Fibroblast of lung (primary cell): ENCODE results near the gene YBX3.

ENCODE experiments used
- EZH2 ChIP-seq: IDR thresholded peaks from 2 replicates; pipeline ENCODE4 v1.5.1; 2012; ENCODE audit warnings: low read length, control low read depth, mild to moderate bottlenecking; ENCODE audit errors: missing control alignments
- TF ChIP-seq, protein P1 (sequence below), 2 donors: IDR thresholded peaks in 1 of 2; conservative IDR thresholded peaks in 1 of 2; 1 replicate in 1 of 2; 2 replicates in 1 of 2; pipeline ENCODE4 v1.5.1; 2011 to 2012; ENCODE audit warnings: low read length in 2 of 2, control low read depth in 1 of 2, inconsistent platforms in 1 of 2, low read depth in 1 of 2, mild to moderate bottlenecking in 1 of 2

GRCh38 chr12:10652192-10652591, 70.9 kb downstream of the YBX3 start:
- TF ChIP-seq, protein P1, sequence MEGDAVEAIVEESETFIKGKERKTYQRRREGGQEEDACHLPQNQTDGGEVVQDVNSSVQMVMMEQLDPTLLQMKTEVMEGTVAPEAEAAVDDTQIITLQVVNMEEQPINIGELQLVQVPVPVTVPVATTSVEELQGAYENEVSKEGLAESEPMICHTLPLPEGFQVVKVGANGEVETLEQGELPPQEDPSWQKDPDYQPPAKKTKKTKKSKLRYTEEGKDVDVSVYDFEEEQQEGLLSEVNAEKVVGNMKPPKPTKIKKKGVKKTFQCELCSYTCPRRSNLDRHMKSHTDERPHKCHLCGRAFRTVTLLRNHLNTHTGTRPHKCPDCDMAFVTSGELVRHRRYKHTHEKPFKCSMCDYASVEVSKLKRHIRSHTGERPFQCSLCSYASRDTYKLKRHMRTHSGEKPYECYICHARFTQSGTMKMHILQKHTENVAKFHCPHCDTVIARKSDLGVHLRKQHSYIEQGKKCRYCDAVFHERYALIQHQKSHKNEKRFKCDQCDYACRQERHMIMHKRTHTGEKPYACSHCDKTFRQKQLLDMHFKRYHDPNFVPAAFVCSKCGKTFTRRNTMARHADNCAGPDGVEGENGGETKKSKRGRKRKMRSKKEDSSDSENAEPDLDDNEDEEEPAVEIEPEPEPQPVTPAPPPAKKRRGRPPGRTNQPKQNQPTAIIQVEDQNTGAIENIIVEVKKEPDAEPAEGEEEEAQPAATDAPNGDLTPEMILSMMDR (conservative IDR thresholded peaks at IDR 0.05 in 1 of 2, IDR thresholded peaks at IDR 0.05 in 1 of 2; ENCODE audit: low read depth in 1 of 2, low read length in 2 of 2), result no peak
- TF ChIP-seq EZH2, result no peak
